SU-DHL-6 (cell line): ENCODE results near the gene ASPHD2.

Experiments
- H2AFZ ChIP-seq: fragments of 200-600 bp; sonication (generic); 2 replicates; pipeline ENCODE4 v1.6.1; 2014; ENCODE audit warnings: low read depth, mild to moderate bottlenecking, moderate library complexity, mixed read lengths, antibody characterized with exemption, low read length; ENCODE audit not compliant: severe bottlenecking
- H3F3A ChIP-seq: fragments of 200-600 bp; shearing (Covaris generic); 2 replicates; pipeline ENCODE4 v1.6.0; 2016; ENCODE audit warnings: antibody characterized with exemption, mild to moderate bottlenecking; ENCODE audit not compliant: insufficient read depth
- H3K27ac ChIP-seq: fragments of 200-600 bp; sonication (generic); 2 replicates; pipeline ENCODE4 v1.5.1; 2016; ENCODE audit warnings: low read depth, mild to moderate bottlenecking, low read length, moderate library complexity, mixed read lengths
- H3K27me3 ChIP-seq: fragments of 200-600 bp; sonication (generic), shearing (Covaris generic); 2 replicates; pipeline ENCODE4 v1.6.0; 2014; ENCODE audit warnings: mild to moderate bottlenecking, low read length
- H3K36me3 ChIP-seq: fragments of 200-600 bp; sonication (generic); 2 replicates; pipeline ENCODE4 v1.6.1; 2014; ENCODE audit warnings: mild to moderate bottlenecking, low read length, mixed read lengths
- H3K4me2 ChIP-seq: fragments of 300-600, 200-600 bp; shearing (Covaris generic), sonication (generic); 2 replicates; pipeline ENCODE4 v1.6.0; 2014; ENCODE audit warnings: low read length, low read depth, mild to moderate bottlenecking; ENCODE audit not compliant: poor library complexity, severe bottlenecking
- H3K4me3 ChIP-seq: fragments of 200-600 bp; sonication (generic); 2 replicates; pipeline ENCODE4 v1.5.1; 2014; ENCODE audit warnings: antibody characterized with exemption, low read length, mild to moderate bottlenecking, mixed read lengths; ENCODE audit not compliant: insufficient read depth, poor library complexity, severe bottlenecking
- H3K79me2 ChIP-seq: fragments of 200-600 bp; sonication (generic); 2 replicates; pipeline ENCODE4 v1.6.1; 2014; ENCODE audit warnings: mild to moderate bottlenecking, low read length, moderate library complexity; ENCODE audit not compliant: insufficient read depth
- H3K9ac ChIP-seq: fragments of 200-600 bp; sonication (generic); 2 replicates; pipeline ENCODE4 v1.7.0; 2014; ENCODE audit warnings: mild to moderate bottlenecking, low read length
- H3K9me2 ChIP-seq: fragments of 200-600 bp; sonication (generic); replicated peaks from 2 replicates; pipeline ENCODE4 v1.6.1; 2014; ENCODE audit warnings: low read length; ENCODE audit not compliant: insufficient read depth
- H3K9me3 ChIP-seq: fragments of 200-600 bp; sonication (generic); 2 replicates; pipeline ENCODE4 v1.6.1; 2014; ENCODE audit warnings: low read length, mixed read lengths; ENCODE audit not compliant: insufficient read depth
- H4K20me1 ChIP-seq: fragments of 200-600 bp; sonication (generic); 2 replicates; pipeline ENCODE4 v1.6.1; 2014; ENCODE audit warnings: low read depth, mild to moderate bottlenecking, antibody characterized with exemption, low read length, moderate library complexity, mixed read lengths
- EZH2phosphoT487 ChIP-seq: fragments of 200-600 bp; sonication (generic), shearing (Covaris generic); conservative IDR thresholded peaks from 2 replicates; pipeline ENCODE4 v1.6.1; 2018; ENCODE audit warnings: mild to moderate bottlenecking, antibody characterized with exemption, low read length, moderate library complexity, mixed read lengths
- TF ChIP-seq, protein P1 (sequence below): fragments of 200-600 bp; sonication (generic); IDR thresholded peaks from one replicate; pipeline ENCODE4 v1.5.1; 2017; ENCODE audit warnings: antibody characterized with exemption, mild to moderate bottlenecking, low read length, moderate library complexity; ENCODE audit not compliant: insufficient read depth, poor library complexity, severe bottlenecking

The ASPHD2 gene

DNA sequence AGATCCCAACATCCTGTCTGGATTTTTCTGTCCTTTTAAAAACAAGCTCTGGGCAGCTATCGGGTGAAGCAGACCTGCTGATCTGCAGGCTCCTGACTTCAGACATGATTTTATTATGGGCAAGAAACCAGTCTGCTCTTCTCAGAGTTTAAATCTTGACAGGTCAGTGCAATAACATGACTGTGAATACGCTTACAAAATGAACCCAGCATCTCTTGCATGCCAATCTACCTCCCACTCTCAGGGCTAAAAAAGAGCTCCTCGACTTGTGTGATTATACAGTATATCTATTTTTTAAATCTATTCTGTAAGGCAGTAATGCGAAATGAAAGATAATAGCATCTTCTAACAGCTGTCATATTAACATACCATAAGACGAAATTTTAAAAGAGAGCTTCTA is 18.7 kb upstream of the ASPHD2 start:
- TF ChIP-seq, protein P1, sequence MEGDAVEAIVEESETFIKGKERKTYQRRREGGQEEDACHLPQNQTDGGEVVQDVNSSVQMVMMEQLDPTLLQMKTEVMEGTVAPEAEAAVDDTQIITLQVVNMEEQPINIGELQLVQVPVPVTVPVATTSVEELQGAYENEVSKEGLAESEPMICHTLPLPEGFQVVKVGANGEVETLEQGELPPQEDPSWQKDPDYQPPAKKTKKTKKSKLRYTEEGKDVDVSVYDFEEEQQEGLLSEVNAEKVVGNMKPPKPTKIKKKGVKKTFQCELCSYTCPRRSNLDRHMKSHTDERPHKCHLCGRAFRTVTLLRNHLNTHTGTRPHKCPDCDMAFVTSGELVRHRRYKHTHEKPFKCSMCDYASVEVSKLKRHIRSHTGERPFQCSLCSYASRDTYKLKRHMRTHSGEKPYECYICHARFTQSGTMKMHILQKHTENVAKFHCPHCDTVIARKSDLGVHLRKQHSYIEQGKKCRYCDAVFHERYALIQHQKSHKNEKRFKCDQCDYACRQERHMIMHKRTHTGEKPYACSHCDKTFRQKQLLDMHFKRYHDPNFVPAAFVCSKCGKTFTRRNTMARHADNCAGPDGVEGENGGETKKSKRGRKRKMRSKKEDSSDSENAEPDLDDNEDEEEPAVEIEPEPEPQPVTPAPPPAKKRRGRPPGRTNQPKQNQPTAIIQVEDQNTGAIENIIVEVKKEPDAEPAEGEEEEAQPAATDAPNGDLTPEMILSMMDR, result no peak
- no peak for TF ChIP-seq EZH2phosphoT487

DNA sequence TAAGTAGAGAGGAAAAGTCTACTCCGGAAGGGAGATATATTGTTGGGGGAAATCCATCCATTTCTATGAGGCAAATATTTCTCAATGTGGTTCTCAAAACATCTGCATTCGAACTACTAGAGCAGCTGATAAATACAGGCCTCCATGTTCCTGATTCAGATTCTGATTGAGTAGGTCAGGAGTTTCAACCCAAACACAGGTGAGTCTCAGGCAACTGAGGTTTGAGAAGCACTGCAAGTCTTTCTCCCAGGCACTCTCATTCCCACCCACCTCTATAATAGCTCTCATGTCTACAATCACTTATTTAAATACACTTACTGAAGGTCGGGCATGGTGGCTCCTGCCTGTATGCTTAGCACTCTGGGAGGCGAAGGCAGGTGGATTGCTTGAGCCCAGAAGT is 14.7 kb upstream of the ASPHD2 start:
- H3K9me2 ChIP-seq, result no peaks in the 10 kb centered on the region
- no peak overlapping the region for H3K4me3 ChIP-seq
- no peaks in the 10 kb centered on the region for H3K36me3 ChIP-seq
- H3K79me2 ChIP-seq, result no peaks in the 10 kb centered on the region
- no peak overlapping the region for H2AFZ ChIP-seq
- H3K27ac ChIP-seq, result no peak overlapping the region
- no peak overlapping the region for H3K4me2 ChIP-seq
- TF ChIP-seq, protein P1, result no peak
- no peak for TF ChIP-seq EZH2phosphoT487
- no peaks in the 10 kb centered on the region for H4K20me1 ChIP-seq
- no peaks in the 10 kb centered on the region for H3K27me3 ChIP-seq
- no peaks in the 10 kb centered on the region for H3F3A ChIP-seq
- no peak overlapping the region for H3K9ac ChIP-seq
- H3K9me3 ChIP-seq, result no peaks in the 10 kb centered on the region

More for the DNA sequence above, 18.7 kb upstream of the ASPHD2 start:
- Histone ChIP-seq H3K79me2 (no peaks in the 10 kb centered on the region), H2AFZ (no peak overlapping the region), H4K20me1 (no peaks in the 10 kb centered on the region), H3K4me2 (no peak overlapping the region), H3K27me3 (no peaks in the 10 kb centered on the region), H3K27ac (no peak overlapping the region), H3F3A (no peaks in the 10 kb centered on the region), H3K9me3 (no peaks in the 10 kb centered on the region), H3K36me3 (no peaks in the 10 kb centered on the region), H3K9ac (no peak overlapping the region), H3K4me3 (no peak overlapping the region), H3K9me2 (no peaks in the 10 kb centered on the region)

DNA sequence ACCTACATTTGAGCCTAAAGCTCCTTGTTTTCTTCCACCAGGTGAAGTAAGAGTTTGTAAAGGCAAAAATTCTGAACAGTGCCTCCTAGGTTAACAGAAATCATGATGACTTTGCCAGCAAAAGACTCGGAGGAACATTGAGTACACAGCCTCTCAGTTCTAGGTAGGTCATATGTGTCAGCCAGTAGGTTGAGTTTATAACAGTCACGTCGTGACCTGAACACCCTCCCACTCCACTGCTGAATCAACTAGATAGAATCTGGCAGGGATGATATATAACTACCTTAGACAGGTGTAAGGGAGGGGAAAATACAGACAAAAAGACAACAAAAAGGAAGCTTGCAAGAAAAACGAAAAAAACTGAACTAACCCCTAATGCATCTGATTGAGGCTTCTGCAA is 12.8 kb upstream of the ASPHD2 start:
- Histone ChIP-seq H3K36me3 (no peaks in the 10 kb centered on the region), H3K9me2 (no peaks in the 10 kb centered on the region), H3K9me3 (no peaks in the 10 kb centered on the region), H4K20me1 (no peaks in the 10 kb centered on the region), H3K9ac (no peak overlapping the region), H3F3A (no peaks in the 10 kb centered on the region), H3K27me3 (no peaks in the 10 kb centered on the region), H3K27ac (no peak overlapping the region), H3K4me2 (no peak overlapping the region), H3K4me3 (no peak overlapping the region), H3K79me2 (no peaks in the 10 kb centered on the region), H2AFZ (no peak overlapping the region)
- no peak for TF ChIP-seq EZH2phosphoT487
- TF ChIP-seq, protein P1, result no peak
